Right ventricle myocardium superior (tissue), 1 donor: Measurements from ENCODE around the gene FAM3A. TPM values are rescaled to one million over a fixed set of nuclear protein-coding genes. Genes with fewer than 3 reads are reported as not detected.

ENCODE experiments used
- ATAC-seq: fragments of 200-7000 bp; cut with Tn5 transposase; one replicate; pipeline ENCODE4 v1.9.1; 2020; ENCODE audit warnings: mild to moderate bottlenecking; ENCODE audit not compliant: poor library complexity
- DNase-seq: peaks from one replicate; pipeline ENCODE4 v3.0.0-alpha.2; 2020
- intact Hi-C: fragments of 100-400 bp; cut with DNase I; formaldehyde crosslinking; loops from one replicate; pipeline ENCODE4 v1.11.2; 2022
- total RNA-seq: library from RNA; stranded (reverse); fragmentation: NEBNext Ultra II Directional; extraction: Animal tissue kit (Norgen Biotek cat#: 25700); gene quantifications from one replicate; pipeline ENCODE4 v1.2.1, GENCODE V29; 2021
- donor health status: DM: no; HTN: yes; CAD: no; lungs with severe emphysema.

Gene FAM3A
- total RNA-seq, 1 donor from 2014 or later: 51.3 TPM

DNA sequence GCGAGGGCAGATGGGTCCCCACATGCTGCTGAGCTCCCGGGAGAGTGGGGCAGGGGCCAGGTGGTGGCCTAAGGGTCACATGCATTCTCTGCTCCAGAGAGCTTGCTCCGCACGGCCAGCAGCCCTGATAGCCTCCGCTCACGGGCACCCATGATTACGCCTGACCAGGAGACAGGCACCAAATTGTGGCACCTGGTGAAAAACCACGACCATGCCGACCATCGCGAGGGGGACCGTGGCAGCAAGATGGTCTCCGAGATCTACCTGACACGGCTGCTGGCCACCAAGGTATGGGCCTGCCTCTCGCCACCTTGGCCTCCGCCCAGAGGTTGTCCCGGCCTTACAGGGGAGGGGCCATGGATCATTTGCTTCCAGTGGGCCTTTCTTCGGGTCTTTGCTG is 46.2 kb downstream of the FAM3A start:
- DNase-seq (no peak), ATAC-seq (no peak)
- intact Hi-C loops: no loop called here

DNA sequence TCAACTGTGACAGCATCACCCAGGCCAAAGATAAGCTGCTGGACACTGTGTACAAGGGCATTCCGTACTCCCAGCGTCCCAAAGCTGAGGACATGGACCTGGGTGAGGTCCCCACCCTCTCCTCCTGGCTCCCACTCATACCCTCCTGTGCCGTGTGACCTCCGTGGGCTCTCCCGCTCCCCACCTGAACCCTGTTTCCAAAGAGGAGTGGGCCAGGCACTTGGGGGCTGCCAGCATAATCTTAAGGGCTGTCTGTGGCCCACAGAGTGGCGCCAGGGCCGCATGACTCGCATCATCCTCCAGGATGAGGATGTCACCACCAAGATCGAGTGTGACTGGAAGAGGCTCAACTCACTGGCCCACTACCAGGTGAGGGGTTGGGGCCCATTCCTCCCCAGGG is 46.9 kb downstream of the FAM3A start:
- ATAC-seq (no peak), DNase-seq (no peak)
- intact Hi-C loops: no loop called here

GRCh38 chrX:154468217-154468616 is 47.8 kb downstream of the FAM3A start:
- no peak for ATAC-seq
- DNase-seq: no peak
- intact Hi-C loops: no loop called here

- ATAC-seq: no peak
- intact Hi-C loops: no loop called here
- no peak for DNase-seq
Observed at GRCh38 chrX:154467556-154467955, 48.5 kb downstream of the FAM3A start.

DNA sequence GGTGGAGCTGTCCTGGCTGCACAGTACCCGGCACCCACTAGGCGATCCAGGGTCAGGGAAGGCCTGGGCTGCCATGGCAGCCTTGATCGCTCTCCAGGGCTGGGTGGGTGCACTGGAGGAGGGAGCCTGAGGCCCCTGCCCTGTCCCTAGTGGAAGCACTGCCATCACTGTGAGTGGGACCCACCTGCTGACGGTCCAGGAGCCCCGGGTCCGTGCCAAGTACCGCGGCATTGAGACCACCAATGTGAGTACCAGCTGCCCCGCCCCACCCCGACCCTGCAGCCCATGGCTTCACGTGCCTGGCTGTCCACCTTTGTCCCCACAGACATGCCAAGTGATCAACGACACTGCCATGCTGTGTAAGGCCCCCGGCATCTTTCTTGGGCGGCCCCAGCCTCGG is 49.1 kb downstream of the FAM3A start:
- no peak for DNase-seq
- ATAC-seq: no peak
- intact Hi-C loops: no loop called here

- intact Hi-C loops: no loop called here
- no peak for ATAC-seq
- DNase-seq: no peak
Observed at GRCh38 chrX:154466036-154466435, 50.0 kb downstream of the FAM3A start.

- intact Hi-C loops: no loop called here
- DNase-seq: no peak
Observed at GRCh38 chrX:154465601-154466000, 50.4 kb downstream of the FAM3A start.

GRCh38 chrX:154464806-154465365 is 51.1 kb downstream of the FAM3A start:
- ATAC-seq (no peak), DNase-seq (no peak)
- intact Hi-C loops: no loop called here

More at GRCh38 chrX:154465601-154466000, 50.4 kb downstream of the FAM3A start:
- ATAC-seq: no peak

DNA sequence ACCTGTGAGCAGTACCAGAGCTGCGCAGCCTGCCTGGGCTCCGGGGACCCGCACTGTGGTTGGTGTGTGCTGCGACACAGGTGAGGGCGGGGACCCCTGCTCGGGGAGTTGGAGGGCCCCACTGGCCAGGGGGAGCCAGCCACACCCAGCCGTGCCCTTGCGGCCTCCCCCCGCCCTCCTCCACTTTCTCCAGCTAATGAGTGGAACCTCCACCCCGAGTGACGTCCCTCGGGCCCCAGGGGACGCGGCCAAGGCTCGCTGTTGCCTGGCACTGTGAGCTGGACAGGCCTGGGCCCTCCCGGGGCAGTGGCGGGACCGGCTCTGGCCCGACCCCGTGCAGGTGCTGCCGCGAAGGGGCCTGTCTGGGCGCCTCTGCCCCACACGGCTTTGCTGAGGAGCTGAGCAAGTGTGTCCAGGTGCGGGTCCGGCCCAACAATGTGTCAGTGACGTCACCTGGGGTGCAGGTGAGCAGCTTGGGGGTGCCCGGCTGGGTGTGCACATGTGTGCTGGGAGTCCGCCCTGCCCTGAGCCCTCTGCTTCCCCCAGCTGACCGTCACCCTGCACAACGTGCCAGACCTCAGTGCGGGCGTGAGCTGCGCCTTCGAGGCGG is 52.3 kb downstream of the FAM3A start:
- ATAC-seq (no peak), DNase-seq (no peak)
- intact Hi-C loops: no loop called here

DNA sequence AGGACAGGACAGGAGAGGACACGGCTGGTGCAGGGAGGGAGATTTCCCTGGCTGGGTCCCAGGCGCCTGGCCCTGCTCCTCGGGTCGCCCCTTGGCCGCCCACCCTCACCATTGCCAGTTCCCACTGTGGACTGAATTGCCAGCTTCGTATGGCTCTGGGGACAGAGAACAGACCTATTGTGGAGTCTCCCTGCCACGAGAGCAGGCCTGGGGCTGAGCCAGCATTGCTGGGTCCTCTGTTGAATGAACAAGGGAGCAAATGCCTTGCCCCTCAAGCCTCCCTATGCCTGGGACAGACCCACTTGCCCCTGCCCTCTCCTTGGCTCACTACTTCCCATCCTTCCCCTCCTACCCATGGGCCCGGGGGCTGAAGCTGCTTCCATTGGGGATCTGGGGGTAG is 53.6 kb downstream of the FAM3A start:
- ATAC-seq (no peak), DNase-seq (no peak)
- intact Hi-C loops: no loop called here

DNA sequence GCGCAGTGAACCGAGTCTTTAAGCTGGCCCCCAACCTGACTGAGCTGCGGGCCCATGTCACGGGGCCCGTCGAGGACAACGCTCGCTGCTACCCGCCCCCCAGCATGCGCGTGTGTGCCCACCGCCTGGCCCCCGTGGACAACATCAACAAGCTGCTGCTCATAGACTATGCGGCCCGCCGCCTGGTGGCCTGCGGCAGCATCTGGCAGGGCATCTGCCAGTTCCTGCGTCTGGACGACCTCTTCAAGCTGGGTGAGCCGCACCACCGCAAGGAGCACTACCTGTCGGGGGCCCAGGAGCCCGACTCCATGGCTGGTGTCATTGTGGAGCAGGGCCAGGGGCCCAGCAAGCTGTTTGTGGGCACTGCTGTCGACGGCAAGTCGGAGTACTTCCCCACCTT is 55.7 kb downstream of the FAM3A start:
- DNase-seq: no peak
- no peak for ATAC-seq
- intact Hi-C loops: no loop called here

DNA sequence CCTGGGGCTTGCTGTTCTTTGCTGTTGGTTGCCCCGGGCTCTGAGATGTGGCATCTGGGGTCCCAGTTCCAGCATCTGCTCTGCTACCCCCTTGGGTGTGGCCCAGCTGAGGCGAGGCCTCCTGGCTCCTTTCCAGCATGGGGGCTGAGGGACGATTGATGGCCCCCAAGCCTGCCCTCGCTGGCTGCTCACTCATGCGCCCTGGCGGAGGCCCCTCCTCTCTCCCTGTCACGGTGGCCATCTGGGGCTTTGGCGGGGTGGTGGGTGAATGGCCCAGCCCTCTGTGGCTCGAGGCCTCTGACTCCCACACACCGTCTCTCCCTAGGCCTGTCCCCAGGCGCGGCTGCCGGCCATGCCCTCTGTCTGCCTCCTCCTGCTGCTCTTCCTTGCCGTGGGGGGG is 56.2 kb downstream of the FAM3A start:
- intact Hi-C loops: loop anchor here (10.0 kb wide), 1 partner anchor 55 kb away; the partner anchor contains the start of gene DNASE1L1
- ATAC-seq: no peak
- DNase-seq: no peak

- ATAC-seq: peak; percentile 85
- peak; percentile 64 for DNase-seq
- intact Hi-C loops: loop anchor here (10.0 kb wide), 1 partner anchor 54 kb away; the partner anchor contains the start of gene DNASE1L1
Observed at GRCh38 chrX:154458954-154459778, 56.9 kb downstream of the FAM3A start.

DNA sequence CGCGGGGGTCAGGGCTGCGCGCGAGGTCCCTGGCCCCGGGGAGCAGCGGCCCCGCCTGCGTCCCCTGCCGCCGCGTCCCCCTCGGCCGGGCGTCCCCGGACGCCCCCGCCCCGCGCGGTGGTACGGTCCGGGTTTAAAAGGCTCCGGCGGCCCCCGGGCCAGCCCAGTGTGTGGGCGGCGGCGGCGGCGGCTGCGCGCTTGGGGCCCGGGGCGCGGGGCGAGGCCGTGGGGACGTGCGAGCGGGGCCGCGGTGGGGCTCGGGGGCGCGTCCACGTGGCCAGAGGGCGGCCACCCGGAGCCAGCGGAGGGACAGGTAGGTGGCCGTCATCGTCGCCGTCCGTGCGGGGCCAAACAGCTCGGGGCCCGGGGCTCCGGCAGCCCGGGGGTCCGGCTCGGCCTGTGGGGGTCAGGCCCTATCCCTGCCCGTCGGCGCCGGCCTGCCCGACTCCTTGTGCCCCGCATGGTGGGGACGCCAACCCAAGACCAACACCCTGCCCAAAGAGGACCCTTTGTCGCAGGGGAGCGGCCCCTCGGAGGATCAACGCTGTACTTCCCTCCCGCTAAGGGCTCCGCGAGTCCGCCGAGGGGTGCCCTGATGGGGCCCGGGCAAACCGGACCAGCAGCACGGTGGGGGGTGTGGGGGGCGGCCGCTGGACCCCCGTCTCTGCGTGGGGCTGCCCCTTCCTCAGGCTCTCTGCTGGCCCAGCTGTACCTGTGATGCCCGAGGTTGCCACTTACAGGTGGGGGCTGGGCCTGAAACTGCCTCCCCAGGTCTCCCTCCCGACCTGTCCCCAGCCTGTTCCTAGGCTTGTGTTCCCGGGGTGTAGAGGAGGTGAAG is 57.7 kb downstream of the FAM3A start, which contains the start of gene PLXNA3:
PLXNA3 (plus strand) TSS at position 166 of the 838 bp plus-strand sequence. CDS start 1,903 bp downstream, outside the sequence.
- ATAC-seq: peak; percentile 82
- intact Hi-C loops: loop anchor here (10.0 kb wide), 1 partner anchor 54 kb away; the partner anchor contains the start of gene DNASE1L1
- peak; percentile 62 for DNase-seq

- ATAC-seq: peak; percentile 50
- peak; percentile 54 for DNase-seq
- intact Hi-C loops: loop anchor here (10.0 kb wide), 1 partner anchor 53 kb away; the partner anchor contains the start of gene DNASE1L1
Observed at GRCh38 chrX:154457491-154458115, 58.4 kb downstream of the FAM3A start.
